ENCODE measurements around the gene MRPS22. TPM values are rescaled to one million over a fixed set of nuclear protein-coding genes. Genes with fewer than 3 reads are reported as not detected.

MRPS22 gene
- total and polyA plus RNA-seq, 2 of the 8 experiments (the other 6 are each of a cell fraction or from before 2014, with no cell fraction given), result 28.3 to 45.8 TPM

DNA sequence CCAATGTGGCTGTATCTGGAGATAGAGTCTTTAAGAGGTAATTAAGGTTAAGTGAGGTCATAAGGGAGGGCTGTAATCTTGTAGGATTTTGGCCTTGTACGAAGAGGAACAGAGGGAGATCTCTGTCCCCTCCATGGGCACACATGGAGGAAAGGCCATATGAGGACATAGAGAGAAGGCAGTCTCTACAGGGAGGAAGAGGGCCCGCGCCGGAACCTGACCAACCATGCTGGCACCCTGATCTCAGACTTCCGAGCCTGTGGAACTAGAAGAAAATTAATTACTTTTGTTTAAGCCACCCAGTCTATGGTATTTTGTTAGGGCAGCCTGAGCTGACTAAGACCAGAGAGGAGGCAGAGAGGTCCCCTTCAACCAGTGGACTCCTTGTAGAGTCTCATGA is 17.7 kb upstream of the MRPS22 start (continued):
- TF ChIP-seq NANOG (IDR thresholded peaks at IDR 0.05; ENCODE audit: insufficient read depth, low read depth, low read length, poor library complexity, severe bottlenecking) (no peak), BRCA1 (IDR thresholded peaks at IDR 0.05; ENCODE audit: low read depth, low read length) (no peak), NRF1 (IDR thresholded peaks at IDR 0.05; ENCODE audit: low read depth, low read length) (no peak), KDM5A (IDR thresholded peaks at IDR 0.05; ENCODE audit: low read length) (no peak)

Measured in H1 (cell line).